Globus pallidus (tissue), 1 donor: ENCODE measurements around the gene SCN9A.
"Not testable (repeated sequence)": the region's sequence is repeated elsewhere in the genome, so short reads cannot be mapped to it uniquely, and the experiment has no call there.

ENCODE experiments used
- DNase-seq: peaks from one replicate; pipeline ENCODE4 v3.0.0-alpha.2; 2015; ENCODE audit warnings: low spot score

Gene SCN9A

GRCh38 chr2:166334805-166335204 lies 40.9 kb downstream of the SCN9A start:
- DNase-seq = no peak

GRCh38 chr2:166333801-166334200 lies 41.9 kb downstream of the SCN9A start:
- DNase-seq = no peak

DNA sequence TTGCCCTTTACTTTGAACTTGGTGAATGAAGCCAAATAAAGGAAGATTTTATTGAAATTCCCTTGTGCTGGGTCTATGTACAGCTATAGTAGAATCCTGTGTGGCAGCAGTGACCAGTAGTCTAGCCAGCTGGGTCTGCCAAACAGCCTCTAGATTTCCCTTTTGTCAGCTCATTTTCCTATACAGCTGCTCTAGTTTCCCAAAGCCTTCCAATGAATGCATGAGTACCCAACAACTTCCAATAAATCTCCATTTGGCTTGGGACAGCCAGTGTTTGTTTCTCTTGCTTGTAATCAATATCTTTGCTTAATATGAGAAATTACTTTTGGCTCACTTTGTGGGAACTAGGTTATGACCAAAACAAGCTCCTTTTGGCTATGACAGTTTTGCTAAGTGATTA lies 43.6 kb downstream of the SCN9A start:
- DNase-seq = no peak

DNA sequence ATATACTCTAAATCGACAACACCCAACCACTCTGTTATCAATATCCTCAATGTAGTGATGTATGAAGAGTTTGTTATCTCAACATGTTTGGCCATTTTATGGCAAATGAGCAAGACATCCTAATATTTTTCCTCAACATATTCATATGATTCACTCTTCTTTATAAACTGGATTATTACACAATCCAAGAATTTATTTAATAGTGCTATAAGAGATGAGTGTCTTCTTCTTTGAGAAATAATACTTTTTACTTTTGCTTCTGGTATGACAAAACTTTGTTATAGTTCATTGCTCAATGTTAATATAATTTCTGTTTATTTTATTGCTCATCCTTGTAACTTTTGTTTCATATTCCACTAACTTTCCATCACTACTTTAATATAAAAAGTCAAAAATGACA lies 44.3 kb downstream of the SCN9A start:
- no peak for DNase-seq

GRCh38 chr2:166329465-166329864 lies 46.3 kb downstream of the SCN9A start:
- no peak for DNase-seq

DNA sequence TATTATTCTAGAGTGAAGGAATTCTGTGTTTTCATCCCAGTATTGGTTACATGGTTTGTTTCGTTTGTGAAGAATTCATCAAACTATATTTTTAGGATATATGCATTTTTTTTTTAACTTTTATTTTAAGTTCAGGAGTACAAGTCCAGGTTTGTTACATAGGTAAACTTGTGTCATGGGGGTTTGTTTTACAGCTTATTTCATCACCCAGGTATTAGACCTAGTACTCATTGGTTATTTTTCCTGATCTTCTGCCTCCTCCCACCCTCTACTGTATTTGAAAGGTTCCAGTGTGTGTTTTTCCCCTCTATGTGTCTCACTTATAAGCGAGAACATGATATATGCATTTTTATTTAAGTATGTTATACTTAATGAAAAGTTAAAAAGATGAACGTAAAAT lies 47.6 kb downstream of the SCN9A start:
- no peak for DNase-seq

- DNase-seq = no peak
These were observed 54.7 kb downstream of the SCN9A start for GRCh38 chr2:166321076-166321475.

GRCh38 chr2:166314022-166314759 lies 61.6 kb downstream of the SCN9A start:
- DNase-seq = no peak

- DNase-seq = not testable (repeated sequence)
These were observed 62.9 kb downstream of the SCN9A start for GRCh38 chr2:166312863-166313262.

DNA sequence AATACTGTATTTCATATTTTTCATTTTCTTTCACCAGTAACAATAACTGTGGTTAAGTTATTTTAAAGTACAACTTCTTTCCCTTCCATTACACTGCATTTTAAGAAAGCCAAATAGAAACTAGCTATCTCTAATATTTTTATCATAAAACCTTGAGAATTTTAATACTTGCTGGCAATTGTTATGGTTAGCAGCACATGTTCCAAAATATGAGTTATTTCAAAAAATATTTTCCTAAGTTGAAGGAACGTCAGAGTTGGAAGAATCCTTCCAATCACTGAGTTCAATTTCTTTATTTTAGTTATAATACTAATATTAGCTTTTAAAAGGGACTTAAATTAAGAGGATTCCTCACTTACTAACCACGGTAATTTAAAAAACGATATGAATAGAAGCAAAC lies 68.4 kb downstream of the SCN9A start:
- no peak for DNase-seq

DNA sequence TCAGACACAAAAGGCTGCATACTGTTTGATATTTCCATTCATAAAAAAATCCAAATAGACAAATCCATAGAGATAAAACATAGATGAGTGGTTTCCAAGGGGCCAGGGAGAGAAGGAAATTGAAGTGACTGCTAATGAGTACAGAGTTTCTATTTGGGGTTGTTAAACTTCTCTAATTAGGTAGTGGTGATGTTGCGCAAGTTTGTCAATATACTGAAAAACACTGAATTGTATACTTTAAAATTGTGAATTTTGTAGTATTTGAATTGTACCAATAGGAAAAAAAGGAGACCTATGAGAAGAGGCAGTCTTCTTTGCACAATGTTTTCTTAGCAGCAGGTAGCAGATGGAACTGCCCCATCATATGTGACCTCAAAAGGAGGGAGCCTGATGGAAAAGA lies 71.1 kb downstream of the SCN9A start:
- no peak for DNase-seq

DNA sequence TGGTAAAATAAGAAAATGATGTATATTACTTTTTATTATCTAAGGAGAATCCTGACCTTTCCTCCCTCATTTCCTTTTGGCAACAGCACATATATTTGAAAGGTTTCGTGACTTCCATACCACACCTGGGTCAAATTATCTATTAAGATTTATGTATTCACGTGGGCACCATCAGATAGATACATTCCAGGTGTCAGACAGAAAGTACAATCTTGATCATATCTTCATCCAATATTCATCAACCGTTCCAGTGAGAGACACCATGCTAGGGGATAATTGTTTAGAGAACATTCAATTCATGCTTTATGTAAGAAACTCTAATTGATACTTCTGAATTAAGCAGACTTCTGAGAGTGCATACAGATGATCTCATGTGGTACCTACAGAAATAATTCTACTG lies 73.7 kb downstream of the SCN9A start:
- no peak for DNase-seq

DNA sequence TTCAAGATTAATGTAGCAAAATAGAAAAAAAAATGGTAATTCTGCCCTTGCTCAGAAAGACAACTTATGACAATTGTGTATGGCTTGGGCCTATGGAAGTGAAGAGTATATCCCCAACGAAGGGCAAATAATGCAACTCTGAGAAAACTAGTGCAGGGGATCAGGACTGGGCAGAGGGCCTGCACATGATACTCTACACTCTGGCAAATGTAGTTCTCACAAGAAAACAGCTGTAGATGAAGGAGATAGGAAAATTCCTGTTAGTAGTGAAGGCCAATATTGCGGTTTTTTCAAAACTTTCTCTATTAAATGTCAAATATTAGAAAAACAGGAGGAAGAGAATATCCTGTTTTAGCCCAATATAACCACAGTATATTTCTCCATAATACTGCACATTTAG lies 77.8 kb downstream of the SCN9A start:
- no peak for DNase-seq

DNA sequence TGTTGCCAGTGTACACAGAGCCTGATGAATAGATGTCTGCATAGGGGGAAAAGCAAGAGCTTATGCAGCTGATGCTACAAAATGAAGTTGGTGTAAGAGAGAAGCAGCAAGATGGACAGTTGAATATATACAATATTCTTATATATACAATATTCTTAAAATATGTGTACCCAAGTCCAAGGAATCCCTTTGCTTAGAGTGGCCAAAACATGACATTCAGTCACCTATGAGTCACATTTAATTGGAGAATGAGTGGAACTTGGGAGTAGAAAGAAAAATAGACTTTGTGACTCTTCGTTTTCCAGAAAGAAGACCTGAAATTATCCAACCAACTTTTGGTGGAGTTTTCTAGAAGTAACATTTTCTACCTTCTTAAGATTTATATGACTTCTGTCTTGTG lies 81.8 kb downstream of the SCN9A start:
- DNase-seq = no peak

GRCh38 chr2:166285215-166285614 lies 90.5 kb downstream of the SCN9A start:
- DNase-seq = no peak

DNA sequence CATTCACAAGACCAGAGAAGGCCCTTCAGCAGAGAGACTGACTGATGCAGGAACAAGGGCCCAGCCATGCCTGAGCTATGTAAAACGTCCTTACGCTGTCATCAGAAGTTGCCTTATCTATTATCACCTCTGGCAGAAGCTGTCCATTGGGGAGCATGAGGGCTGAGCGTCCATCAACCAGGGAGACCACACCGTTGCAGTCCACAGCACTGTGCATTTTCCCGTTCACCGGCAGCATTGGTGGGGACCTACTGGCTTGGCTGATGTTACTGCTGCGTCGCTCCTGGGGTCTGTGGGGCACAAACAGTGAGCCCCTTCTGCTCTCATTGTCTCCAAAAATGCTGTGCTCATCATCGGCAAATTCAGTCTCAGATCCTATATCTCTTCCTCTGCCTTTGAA lies 91.4 kb downstream of the SCN9A start:
- DNase-seq = no peak

DNA sequence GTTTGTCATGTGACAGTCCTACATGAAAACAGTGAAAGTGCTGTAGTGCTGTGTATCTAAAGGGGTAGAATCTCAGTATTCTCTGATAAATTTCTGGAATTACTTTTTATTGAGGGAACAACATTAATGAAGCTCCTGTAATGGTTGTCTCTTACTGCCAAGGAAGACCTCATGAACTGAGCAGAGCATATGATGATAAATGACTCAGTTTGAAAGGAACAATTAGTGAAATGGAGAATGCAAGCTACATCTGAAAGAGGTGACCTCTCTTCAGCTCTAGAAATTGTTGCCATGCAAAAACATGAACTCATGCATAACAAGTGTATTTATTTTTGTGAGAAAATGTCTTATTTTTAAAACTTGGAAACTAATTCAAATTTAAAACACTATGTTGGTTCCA lies 93.6 kb downstream of the SCN9A start:
- DNase-seq = no peak

DNA sequence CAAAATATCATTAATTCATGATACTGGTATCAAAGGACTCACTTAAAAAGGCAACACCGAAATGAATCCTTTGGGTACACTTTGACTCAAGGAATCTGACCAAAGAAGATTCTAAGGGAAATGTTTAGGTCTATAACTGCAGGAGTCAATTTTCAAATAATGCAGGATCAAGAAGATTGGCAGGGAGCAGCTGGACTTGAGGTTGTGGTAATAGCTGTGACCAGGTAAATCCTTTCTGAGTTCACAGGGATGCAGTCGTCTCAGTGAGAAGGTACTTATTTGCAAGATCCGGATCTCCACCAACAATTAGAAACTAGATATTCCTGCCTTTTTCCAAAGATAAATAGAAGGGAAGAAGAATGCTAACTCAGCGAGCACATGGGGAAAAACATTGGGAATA lies 96.9 kb downstream of the SCN9A start:
- DNase-seq = no peak

GRCh38 chr2:166270376-166270775 lies 105.4 kb downstream of the SCN9A start:
- no peak for DNase-seq

DNA sequence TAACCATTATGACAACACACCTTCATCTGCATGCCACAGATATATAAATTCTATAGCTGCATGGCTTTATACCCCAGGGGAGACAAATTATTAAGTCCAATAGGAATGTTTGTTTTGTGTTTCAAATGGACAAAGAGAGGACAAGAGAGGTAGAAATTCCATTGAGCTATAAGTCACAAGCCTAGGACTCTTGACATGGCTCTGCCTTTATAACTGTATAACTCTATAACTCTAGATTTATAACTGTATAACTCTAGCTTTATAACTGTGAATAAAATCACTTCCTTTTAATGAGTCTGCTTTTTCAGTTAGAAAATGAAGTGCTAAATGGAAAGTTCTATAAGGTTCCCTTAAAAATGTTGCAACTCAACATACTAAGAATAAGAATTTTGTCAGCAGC lies 106.4 kb downstream of the SCN9A start:
- no peak for DNase-seq

DNA sequence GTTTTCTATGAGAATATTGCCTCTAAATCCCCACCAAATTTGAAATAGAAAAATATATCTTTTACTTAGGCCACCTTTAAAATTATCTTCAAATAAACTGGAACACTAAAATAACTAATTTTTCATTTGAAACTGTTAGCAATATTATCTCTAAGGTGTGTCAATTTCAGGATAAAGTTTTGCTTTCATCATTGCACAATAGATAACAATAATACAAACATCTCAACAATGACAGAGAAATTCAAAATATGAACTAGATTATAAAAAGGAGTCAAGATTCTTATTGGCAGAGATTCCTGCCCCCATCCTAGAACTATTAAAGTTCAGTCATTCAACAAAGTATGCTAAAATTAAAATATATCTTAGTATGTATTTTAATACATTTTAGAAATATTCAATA lies 117.9 kb downstream of the SCN9A start:
- no peak for DNase-seq

DNA sequence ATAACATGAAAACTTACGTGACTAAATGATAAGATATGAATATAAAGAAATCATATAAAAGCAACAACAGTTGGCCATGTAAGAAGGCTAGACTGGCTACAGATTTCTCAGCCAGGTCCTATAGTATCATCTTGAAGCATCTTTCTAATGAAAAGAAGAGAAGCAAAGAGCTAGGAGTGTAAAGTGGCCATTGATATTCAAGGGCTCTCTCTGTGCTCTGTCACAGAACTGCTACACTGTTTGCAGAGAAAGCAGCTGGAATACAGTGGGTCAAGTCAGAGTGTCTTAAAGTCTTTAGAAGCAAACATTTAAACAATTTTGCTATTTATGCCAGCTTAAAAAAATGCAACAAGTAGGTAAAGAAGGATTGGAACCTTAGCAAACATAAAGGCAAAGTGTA lies 118.8 kb downstream of the SCN9A start:
- peak; percentile 2 for DNase-seq

DNA sequence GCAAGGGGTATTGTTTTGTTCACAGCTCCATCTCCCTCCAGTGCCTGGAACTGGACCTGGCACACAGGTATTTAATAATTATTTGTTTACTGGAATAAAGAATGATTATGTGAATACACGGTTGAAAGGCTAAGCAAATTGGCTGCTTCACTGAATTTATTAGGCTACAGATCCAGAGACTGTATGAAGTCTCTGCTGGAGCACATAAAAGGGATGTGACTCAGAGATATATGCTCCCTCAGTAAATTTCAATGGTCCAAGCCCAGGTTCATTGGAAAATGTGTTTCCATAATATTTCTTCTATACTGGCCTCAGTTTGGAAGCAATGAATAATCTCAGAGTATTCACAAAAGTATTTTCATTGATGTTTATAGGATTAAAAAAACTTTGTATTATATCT lies 126.4 kb downstream of the SCN9A start:
- DNase-seq = no peak

GRCh38 chr2:166246901-166247300 lies 128.8 kb downstream of the SCN9A start:
- no peak for DNase-seq

- DNase-seq = no peak
These were observed 133.4 kb downstream of the SCN9A start for GRCh38 chr2:166242309-166242708.
